ENCODE results near the gene ARSI.

ARSI gene

DNA sequence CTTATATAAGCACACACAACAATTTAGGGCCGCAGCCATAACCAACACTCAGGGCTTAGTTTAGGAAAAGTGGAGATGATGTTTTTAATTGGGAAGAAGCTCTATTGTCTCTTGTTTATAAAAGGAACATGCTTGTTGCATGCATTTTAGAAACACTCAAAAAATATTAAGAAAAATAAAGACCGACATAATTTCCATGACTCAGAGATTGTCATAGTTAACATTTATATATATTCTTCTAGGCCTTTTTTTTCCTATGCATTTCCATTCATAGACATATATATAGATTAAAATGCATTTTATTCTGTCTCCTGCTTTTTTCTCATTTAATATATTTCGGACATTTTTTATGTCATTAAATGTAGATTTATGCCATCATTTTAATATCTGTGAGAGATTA is 13.6 kb upstream of the ARSI start:
- TF ChIP-seq, protein P1, sequence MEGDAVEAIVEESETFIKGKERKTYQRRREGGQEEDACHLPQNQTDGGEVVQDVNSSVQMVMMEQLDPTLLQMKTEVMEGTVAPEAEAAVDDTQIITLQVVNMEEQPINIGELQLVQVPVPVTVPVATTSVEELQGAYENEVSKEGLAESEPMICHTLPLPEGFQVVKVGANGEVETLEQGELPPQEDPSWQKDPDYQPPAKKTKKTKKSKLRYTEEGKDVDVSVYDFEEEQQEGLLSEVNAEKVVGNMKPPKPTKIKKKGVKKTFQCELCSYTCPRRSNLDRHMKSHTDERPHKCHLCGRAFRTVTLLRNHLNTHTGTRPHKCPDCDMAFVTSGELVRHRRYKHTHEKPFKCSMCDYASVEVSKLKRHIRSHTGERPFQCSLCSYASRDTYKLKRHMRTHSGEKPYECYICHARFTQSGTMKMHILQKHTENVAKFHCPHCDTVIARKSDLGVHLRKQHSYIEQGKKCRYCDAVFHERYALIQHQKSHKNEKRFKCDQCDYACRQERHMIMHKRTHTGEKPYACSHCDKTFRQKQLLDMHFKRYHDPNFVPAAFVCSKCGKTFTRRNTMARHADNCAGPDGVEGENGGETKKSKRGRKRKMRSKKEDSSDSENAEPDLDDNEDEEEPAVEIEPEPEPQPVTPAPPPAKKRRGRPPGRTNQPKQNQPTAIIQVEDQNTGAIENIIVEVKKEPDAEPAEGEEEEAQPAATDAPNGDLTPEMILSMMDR (IDR thresholded peaks at IDR 0.05; ENCODE audit: low read depth, low read length, missing control alignments) = no peak
- DNase-seq (ENCODE audit: low read depth) = no peak
- no peak overlapping the region for H3K4me3 ChIP-seq (ENCODE audit: low read depth, low read length)

DNA sequence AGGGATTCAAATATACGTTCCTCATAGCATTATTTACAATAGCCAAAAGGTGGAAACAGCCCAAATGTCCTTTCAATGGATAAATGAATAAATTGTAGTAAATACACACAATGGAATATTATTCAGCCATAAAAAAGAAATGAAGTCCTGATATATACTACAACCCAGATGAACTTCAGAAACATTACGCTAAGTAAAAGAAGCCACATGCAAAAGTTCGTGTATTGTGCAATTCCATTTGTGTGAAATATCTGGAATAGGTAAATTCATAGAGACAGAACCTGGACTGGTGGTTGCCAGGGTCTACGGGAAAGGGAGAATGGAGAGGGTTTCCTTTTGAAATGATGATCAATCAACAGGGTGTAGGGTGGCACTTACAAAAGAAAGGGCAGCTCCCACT is 12.5 kb upstream of the ARSI start:
- no peak for DNase-seq (ENCODE audit: low read depth)
- TF ChIP-seq, protein P1 (IDR thresholded peaks at IDR 0.05; ENCODE audit: low read depth, low read length, missing control alignments) = no peak
- no peak overlapping the region for H3K4me3 ChIP-seq (ENCODE audit: low read depth, low read length)

DNA sequence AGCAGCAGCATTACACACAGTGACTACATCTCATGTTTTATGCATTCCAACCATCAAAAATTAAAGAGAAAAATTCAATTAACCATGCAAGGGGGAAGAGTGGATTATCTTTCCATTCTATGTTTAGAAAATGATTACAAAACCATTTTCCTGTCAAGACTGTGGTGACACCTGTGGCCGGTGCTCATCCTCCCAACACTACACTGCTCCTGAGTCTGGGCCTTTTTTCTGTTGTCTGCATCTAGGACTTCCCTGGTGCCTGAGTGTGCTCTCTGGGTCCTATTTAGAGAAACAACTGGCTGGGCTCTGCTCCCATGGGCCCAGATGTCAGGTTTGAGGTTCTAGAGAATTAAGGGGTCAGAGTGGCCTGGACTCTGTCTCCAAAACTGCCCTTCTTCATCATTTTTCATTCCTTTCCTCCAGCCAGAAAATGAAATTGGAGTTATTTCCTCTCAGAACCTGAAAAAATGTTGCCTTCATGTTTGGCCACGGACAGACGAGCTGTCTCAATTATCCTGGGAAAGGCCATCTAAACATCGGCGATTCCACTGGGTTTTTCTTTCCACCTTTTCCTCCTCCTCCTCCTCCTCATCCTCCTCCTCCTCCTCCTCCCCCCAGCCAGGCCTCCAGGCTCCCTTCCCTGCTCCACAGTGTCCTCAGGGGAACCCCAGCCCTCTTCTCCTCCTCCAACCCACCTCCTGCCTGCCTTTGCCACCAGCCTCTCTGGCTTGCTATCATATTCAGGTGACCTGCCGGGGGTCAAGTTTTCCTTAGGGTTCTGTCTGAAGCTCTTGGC is 11.4 kb upstream of the ARSI start:
- DNase-seq (ENCODE audit: low read depth) = no peak
- no peak overlapping the region for H3K4me3 ChIP-seq (ENCODE audit: low read depth, low read length)
- TF ChIP-seq, protein P1 (IDR thresholded peaks at IDR 0.05; ENCODE audit: low read depth, low read length, missing control alignments) = no peak

DNA sequence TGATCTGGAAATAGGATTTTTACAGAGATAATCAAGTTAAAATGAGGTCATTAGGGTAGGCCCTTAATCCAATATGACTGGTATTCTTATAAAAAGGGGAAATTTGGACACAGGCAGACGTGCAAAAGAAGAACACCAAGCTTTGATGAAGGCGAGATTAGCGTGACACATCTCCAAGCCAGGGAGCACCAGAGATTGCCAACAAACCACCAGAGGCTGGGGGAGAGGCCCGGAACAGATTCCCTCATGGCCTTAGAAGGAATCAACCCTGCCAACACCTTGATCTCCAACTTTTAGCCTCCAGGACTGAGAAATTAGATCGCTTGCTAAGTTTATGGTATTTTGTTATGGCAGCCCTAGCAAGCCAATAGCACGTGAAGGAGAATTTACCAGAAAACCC is 10.8 kb upstream of the ARSI start:
- H3K4me3 ChIP-seq (ENCODE audit: low read depth, low read length) = no peak overlapping the region
- no peak for DNase-seq (ENCODE audit: low read depth)
- TF ChIP-seq, protein P1 (IDR thresholded peaks at IDR 0.05; ENCODE audit: low read depth, low read length, missing control alignments) = no peak

DNA sequence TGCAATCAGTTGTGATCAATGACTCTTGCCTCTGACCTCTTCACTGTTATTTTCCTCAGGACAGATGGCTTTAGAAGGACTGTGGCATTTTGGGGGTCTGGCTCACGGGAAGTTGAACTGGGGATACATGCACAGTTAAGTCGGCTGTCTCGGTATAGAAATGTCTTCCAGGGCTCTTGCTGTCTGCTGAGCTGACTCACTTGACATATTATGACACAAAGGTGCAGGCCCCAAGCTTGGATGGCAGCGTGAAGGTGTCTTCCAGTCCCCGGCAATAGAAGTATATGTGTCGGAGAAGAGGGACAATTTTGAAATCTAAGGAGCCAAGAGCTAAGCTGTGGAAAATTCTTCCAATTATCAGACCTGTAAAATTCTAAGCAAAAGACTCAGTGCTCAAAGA is 9.8 kb upstream of the ARSI start:
- DNase-seq (ENCODE audit: low read depth) = no peak
- TF ChIP-seq, protein P1 (IDR thresholded peaks at IDR 0.05; ENCODE audit: low read depth, low read length, missing control alignments) = no peak
- H3K4me3 ChIP-seq (ENCODE audit: low read depth, low read length) = no peak overlapping the region

DNA sequence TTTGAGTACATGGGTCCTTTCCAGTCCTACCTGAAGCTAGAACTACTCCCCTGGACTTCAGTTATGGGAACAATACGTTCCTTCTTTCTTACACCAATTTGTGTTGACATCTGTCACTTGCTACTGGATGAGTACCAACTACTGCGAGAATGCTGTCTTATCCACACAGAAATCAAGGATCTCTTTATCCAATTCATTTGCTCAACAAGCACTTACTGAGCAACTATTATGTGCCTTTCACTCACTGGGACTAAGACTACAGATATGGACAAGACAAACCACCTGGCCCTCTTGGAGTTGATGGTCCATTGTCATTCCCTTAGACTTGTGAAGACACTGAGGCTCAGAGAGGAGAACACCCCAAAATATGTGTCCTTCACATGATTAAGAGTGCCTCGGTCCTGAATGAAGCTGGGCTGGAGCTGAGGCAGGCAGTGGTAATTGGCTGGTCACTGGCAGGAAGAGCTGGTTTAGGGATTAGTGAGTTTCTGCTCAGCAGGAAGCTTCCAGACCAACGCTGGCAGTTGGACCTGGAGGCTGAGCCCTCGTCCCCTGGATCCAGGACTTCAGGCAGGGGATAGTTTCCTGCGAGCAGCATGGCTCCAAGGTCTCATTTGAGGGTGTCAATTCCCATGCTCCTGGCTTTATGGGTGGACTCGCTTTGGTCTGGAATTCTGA is 8.4 kb upstream of the ARSI start:
- TF ChIP-seq, protein P1 (IDR thresholded peaks at IDR 0.05; ENCODE audit: low read depth, low read length, missing control alignments) = no peak
- H3K4me3 ChIP-seq (ENCODE audit: low read depth, low read length) = no peak overlapping the region
- DNase-seq (ENCODE audit: low read depth) = no peak

Data from GM12864 (cell line).